Activated T-cell treated with anti-CD3 and anti-CD28 coated beads, Interleukin-2, amount 50 U/mL, for 72 hours (primary cell): Measurements from ENCODE around the gene EPS8. TPM values are rescaled to one million over a fixed set of nuclear protein-coding genes. Genes with fewer than 3 reads are reported as not detected.

Experiments used
- ATAC-seq, 2 donors: fragments of 150-1000 bp; cut with Tn5 transposase; replicated peaks in 1 of 2; 2 replicates each; pipeline ENCODE4 v1.10.0; 2021; ENCODE audit warnings: moderate library complexity in 2 of 2, mild to moderate bottlenecking in 1 of 2
- DNase-seq, 2 donors: peaks; one replicate each; pipeline ENCODE4 v3.0.0; 2021 to 2022; ENCODE audit warnings: mixed read lengths in 1 of 2
- H3K27ac Mint-ChIP-seq: one replicate; pipeline ENCODE4 v1.8.0; 2022; ENCODE audit warnings: mild to moderate bottlenecking, moderate library complexity, mixed read lengths
- H3K27me3 Mint-ChIP-seq: one replicate; pipeline ENCODE4 v1.8.0; 2022; ENCODE audit warnings: low read depth, mixed read lengths
- H3K36me3 Mint-ChIP-seq, 2 donors: one replicate each; pipeline ENCODE4 v1.8.0; 2022; ENCODE audit warnings: mixed read lengths in 2 of 2, mild to moderate bottlenecking in 1 of 2; ENCODE audit not compliant: insufficient read depth in 2 of 2
- H3K4me1 Mint-ChIP-seq: one replicate; pipeline ENCODE4 v1.8.0; 2022; ENCODE audit warnings: low read depth, mixed read lengths
- H3K4me3 Mint-ChIP-seq, 2 donors: one replicate each; pipeline ENCODE4 v1.8.0; 2022; ENCODE audit warnings: mild to moderate bottlenecking in 2 of 2, mixed read lengths in 2 of 2, moderate library complexity in 2 of 2
- H3K9me3 Mint-ChIP-seq, 2 donors: one replicate each; pipeline ENCODE4 v1.8.0; 2022; ENCODE audit warnings: mixed read lengths in 2 of 2
- total RNA-seq, 2 donors: library from RNA; stranded (reverse); gene quantifications; one replicate each; pipeline ENCODE4 v1.2.3, GENCODE V29; 2022

The EPS8 gene
- total RNA-seq, 2 donors from 2014 or later: 2.4 to 6.3 TPM

DNA sequence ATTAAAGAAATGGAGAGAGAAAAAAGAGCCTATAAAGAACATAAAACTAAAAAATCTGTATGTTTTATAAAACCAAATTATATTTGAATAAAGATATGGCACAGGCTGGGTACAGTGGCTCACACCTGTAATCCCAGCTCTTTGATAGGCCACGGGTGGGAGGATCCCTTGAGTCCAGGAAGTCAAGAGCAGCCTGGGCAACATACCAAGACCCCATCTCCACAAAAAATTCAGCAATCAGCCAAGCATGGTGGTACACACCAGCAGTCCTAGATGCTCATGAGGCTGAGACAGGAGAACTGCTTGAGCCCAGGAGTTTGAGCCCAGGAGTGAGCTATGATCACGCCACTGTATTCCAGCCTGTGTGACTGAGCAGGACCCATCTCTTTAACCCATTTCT lies 74.9 kb downstream of the EPS8 start:
- H3K4me3 Mint-ChIP-seq: no peak overlapping the region
- H3K27me3 Mint-ChIP-seq: peaks cover 7% of the 10 kb centered on the region
- H3K27ac Mint-ChIP-seq: no peak overlapping the region
- H3K4me1 Mint-ChIP-seq: no peaks in the 10 kb centered on the region
- H3K9me3 Mint-ChIP-seq: no peaks in the 10 kb centered on the region
- DNase-seq (no peak), ATAC-seq (no peak)
- H3K36me3 Mint-ChIP-seq: no peaks in the 10 kb centered on the region

DNA sequence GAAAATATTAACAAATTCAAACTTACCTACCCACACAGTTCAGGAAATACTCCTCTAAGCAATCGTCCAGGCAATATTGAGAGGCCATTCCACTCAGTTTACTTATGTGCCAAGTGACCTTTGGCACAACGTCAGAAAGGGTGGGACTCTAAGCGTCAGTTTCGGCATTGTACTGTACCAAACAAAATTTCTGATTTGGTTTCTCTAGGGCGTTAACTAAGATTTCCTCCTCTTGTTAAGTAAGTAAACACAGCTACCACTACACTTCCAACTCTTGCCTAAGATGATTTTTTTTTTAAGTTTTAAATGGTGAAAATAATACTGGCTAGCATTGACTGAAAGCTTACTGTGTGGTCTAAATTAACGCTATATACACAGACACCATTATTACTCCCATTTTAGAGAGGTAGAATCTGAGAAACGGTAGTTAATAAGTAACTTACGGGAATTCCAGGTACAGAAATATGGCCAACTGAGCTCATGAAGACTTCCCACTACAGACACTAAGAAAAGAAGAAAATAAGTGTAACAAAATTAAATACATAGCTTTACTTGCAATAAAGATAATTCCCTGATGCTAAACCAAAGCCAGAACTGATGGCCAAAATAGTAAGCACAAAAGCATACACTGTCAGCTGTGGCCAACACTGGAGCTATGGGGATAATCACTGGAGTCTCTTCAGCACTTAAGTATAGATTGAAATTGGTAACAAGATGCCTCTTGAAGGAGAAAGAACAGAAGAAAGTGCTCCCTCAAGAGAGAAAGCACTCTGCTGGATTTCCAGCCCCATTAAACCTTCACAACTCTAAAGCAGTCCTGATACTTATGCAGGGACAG lies 76.1 kb downstream of the EPS8 start:
- H3K27ac Mint-ChIP-seq: no peak overlapping the region
- H3K9me3 Mint-ChIP-seq: no peaks in the 10 kb centered on the region
- H3K27me3 Mint-ChIP-seq: peaks cover 7% of the 10 kb centered on the region
- DNase-seq (no peak), ATAC-seq (no peak)
- no peak overlapping the region for H3K4me3 Mint-ChIP-seq
- peaks cover 11% of the 10 kb centered on the region for H3K4me1 Mint-ChIP-seq
- no peaks in the 10 kb centered on the region for H3K36me3 Mint-ChIP-seq

GRCh38 chr12:15712160-15712559 lies 77.0 kb downstream of the EPS8 start:
- ATAC-seq (no peak), DNase-seq (no peak)
- Mint-ChIP-seq H3K27ac (no peak overlapping the region), H3K9me3 (no peaks in the 10 kb centered on the region), H3K4me1 (peaks cover 11% of the 10 kb centered on the region), H3K36me3 (no peaks in the 10 kb centered on the region), H3K27me3 (peaks cover 5% of the 10 kb centered on the region), H3K4me3 (no peak overlapping the region)

GRCh38 chr12:15710860-15711510 lies 78.2 kb downstream of the EPS8 start:
- Mint-ChIP-seq H3K4me3 (no peak overlapping the region), H3K9me3 (no peaks in the 10 kb centered on the region), H3K27ac (no peak overlapping the region), H3K4me1 (peaks cover 11% of the 10 kb centered on the region), H3K27me3 (no peaks in the 10 kb centered on the region), H3K36me3 (no peaks in the 10 kb centered on the region)
- ATAC-seq (no peak), DNase-seq (no peak)

DNA sequence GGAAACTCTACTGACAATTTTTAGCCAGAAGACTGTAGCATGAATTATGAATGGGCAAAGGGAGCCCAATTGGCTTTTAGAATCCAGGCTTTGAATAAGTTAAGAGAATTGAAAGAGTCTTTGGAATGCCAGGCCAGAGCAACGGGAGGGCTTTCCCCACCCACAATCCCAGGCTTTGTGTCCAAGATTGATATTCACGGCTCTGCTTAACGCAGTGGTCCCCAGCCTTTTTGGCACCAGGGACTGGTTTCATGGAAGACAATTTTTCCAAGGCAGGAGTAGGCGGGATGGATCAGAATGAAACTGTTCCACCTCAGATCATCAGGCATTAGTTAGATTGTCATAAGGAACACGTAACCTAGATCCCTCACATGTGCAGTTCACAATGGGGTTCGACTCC lies 79.6 kb downstream of the EPS8 start:
- no peak for ATAC-seq

GRCh38 chr12:15708396-15709076 lies 80.7 kb downstream of the EPS8 start:
- DNase-seq (no peak), ATAC-seq (peak in 1 of 2 donors; percentile 58)
- Mint-ChIP-seq H3K27me3 (no peaks in the 10 kb centered on the region), H3K9me3 (no peaks in the 10 kb centered on the region), H3K4me1 (peaks cover 11% of the 10 kb centered on the region), H3K27ac (no peak overlapping the region), H3K36me3 (no peaks in the 10 kb centered on the region), H3K4me3 (no peak overlapping the region)

More for the DNA sequence above, 79.6 kb downstream of the EPS8 start:
- no peak for DNase-seq
- Mint-ChIP-seq H3K4me3 (no peak overlapping the region), H3K36me3 (no peaks in the 10 kb centered on the region), H3K27ac (no peak overlapping the region), H3K4me1 (peaks cover 11% of the 10 kb centered on the region), H3K9me3 (no peaks in the 10 kb centered on the region), H3K27me3 (no peaks in the 10 kb centered on the region)

GRCh38 chr12:15707516-15708199 lies 81.5 kb downstream of the EPS8 start:
- peak overlapping the region; percentile 25 for H3K27ac Mint-ChIP-seq
- no peaks in the 10 kb centered on the region for H3K27me3 Mint-ChIP-seq
- H3K4me1 Mint-ChIP-seq: peaks cover 11% of the 10 kb centered on the region
- H3K36me3 Mint-ChIP-seq: no peaks in the 10 kb centered on the region
- ATAC-seq (peak in 1 of 2 donors; percentile 58), DNase-seq (no peak)
- H3K4me3 Mint-ChIP-seq: no peak overlapping the region
- H3K9me3 Mint-ChIP-seq: no peaks in the 10 kb centered on the region

GRCh38 chr12:15706010-15706676 lies 83.0 kb downstream of the EPS8 start:
- DNase-seq: no peak
- H3K4me1 Mint-ChIP-seq: peaks cover 20% of the 10 kb centered on the region
- no peak overlapping the region for H3K27ac Mint-ChIP-seq
- no peak for ATAC-seq
- H3K9me3 Mint-ChIP-seq: no peaks in the 10 kb centered on the region
- no peak overlapping the region for H3K4me3 Mint-ChIP-seq
- H3K36me3 Mint-ChIP-seq: no peaks in the 10 kb centered on the region
- no peaks in the 10 kb centered on the region for H3K27me3 Mint-ChIP-seq

DNA sequence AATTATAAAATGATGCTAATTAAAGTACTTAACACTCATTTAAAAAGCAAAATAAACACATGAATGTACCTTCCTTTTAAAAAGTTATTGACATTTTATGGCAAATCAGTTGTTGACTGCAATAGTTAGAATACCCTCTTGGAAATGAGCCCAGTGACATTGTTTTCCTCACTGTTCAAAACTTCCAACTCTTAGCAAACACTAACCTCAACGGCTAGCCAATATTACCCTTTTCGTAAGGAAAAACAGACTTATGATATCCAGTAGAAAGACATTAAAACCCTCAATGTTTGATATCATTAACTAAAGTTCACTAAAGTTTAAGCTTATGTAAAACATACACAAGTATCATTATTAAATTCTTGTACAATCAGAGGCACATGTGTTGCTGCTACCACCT lies 83.6 kb downstream of the EPS8 start:
- H3K4me1 Mint-ChIP-seq: peaks cover 26% of the 10 kb centered on the region
- ATAC-seq: no peak

DNA sequence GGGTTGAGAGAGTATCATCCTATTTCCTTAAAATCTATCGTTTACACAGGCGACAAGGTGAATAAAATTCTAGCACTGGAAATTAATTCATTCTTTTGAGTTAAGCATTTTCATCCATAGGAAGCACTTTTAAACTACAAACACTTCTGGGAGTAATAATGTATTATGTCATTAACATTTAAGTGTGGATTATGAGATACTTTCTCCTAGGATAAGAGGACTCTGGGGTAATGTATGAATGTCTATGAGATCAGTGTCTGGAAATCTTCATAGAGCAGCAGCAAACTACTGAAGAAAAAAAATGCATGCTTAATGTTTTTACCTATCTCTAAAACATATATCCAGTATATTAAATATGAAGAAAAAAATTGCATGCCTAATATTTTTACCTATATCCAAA lies 86.9 kb downstream of the EPS8 start:
- no peaks in the 10 kb centered on the region for H3K27me3 Mint-ChIP-seq
- ATAC-seq: no peak
- H3K4me1 Mint-ChIP-seq: peaks cover 36% of the 10 kb centered on the region
- no peaks in the 10 kb centered on the region for H3K36me3 Mint-ChIP-seq
- H3K4me3 Mint-ChIP-seq: no peak overlapping the region
- no peaks in the 10 kb centered on the region for H3K9me3 Mint-ChIP-seq
- no peak for DNase-seq
- no peak overlapping the region for H3K27ac Mint-ChIP-seq

More for the DNA sequence above, 83.6 kb downstream of the EPS8 start:
- H3K9me3 Mint-ChIP-seq: no peaks in the 10 kb centered on the region
- H3K27me3 Mint-ChIP-seq: no peaks in the 10 kb centered on the region
- no peak for DNase-seq
- H3K4me3 Mint-ChIP-seq: no peak overlapping the region
- H3K27ac Mint-ChIP-seq: no peak overlapping the region
- H3K36me3 Mint-ChIP-seq: no peaks in the 10 kb centered on the region

- H3K4me3 Mint-ChIP-seq: no peak overlapping the region
- no peak for DNase-seq
- no peaks in the 10 kb centered on the region for H3K9me3 Mint-ChIP-seq
- peak; percentile 10 to 16 for ATAC-seq
- peak overlapping the region; percentile 13 for H3K27ac Mint-ChIP-seq
- H3K27me3 Mint-ChIP-seq: no peaks in the 10 kb centered on the region
- no peaks in the 10 kb centered on the region for H3K36me3 Mint-ChIP-seq
- peaks cover 36% of the 10 kb centered on the region for H3K4me1 Mint-ChIP-seq
Measured at GRCh38 chr12:15701631-15702156, 87.5 kb downstream of the EPS8 start.

- Mint-ChIP-seq H3K4me1 (peaks cover 36% of the 10 kb centered on the region), H3K36me3 (no peaks in the 10 kb centered on the region), H3K9me3 (no peaks in the 10 kb centered on the region), H3K4me3 (peak overlapping the region; percentile 5 to 33), H3K27me3 (no peaks in the 10 kb centered on the region), H3K27ac (peak overlapping the region; percentile 13)
- DNase-seq: peak; percentile 10 to 37
- ATAC-seq: peak; percentile 91 to 97
Measured at GRCh38 chr12:15701206-15701605, 88.0 kb downstream of the EPS8 start.
